Sigmoid colon (tissue), 4 donors: Measurements from ENCODE around the gene PLAAT4.

Experiments
- CTCF ChIP-seq, 4 experiments: fragments of 450-650 bp in 3 of 4; fragments of 200-600 bp in 1 of 4; IDR thresholded peaks; one replicate each; pipeline ENCODE4 v1.5.1; 2016 to 2019; ENCODE audit warnings: antibody characterized with exemption in 4 of 4, mild to moderate bottlenecking in 3 of 4, moderate library complexity in 2 of 4
- EP300 ChIP-seq, 4 donors: sonication (generic); formaldehyde crosslinking; IDR thresholded peaks; one replicate each; pipeline ENCODE4 v1.6.1; 2017; ENCODE audit warnings: antibody characterized with exemption in 4 of 4
- POLR2A ChIP-seq, 2 donors: fragments of 450-650 bp; IDR thresholded peaks; one replicate each; pipeline ENCODE4 v1.6.1; 2016; ENCODE audit warnings: antibody characterized with exemption in 2 of 2, mild to moderate bottlenecking in 2 of 2, moderate library complexity in 2 of 2
- POLR2AphosphoS5 ChIP-seq, 4 donors: sonication (generic); formaldehyde crosslinking; IDR thresholded peaks; one replicate each; pipeline ENCODE4 v1.6.1; 2017; ENCODE audit warnings: antibody characterized with exemption in 4 of 4

- no peak for TF ChIP-seq CTCF (IDR thresholded peaks at IDR 0.05)
- TF ChIP-seq POLR2A (IDR thresholded peaks at IDR 0.05): no peak
- no peak for TF ChIP-seq EP300 (IDR thresholded peaks at IDR 0.05)
- no peak for TF ChIP-seq POLR2AphosphoS5 (IDR thresholded peaks at IDR 0.05)
Measured at GRCh38 chr11:63517156-63517555, 19.5 kb upstream of the PLAAT4 start.
